AG04450 (cell line): ENCODE data around the gene ATP5PD. TPM values are rescaled to one million over a fixed set of nuclear protein-coding genes. Genes with fewer than 3 reads are reported as not detected.
"Not testable (repeated sequence)": the region's sequence is repeated elsewhere in the genome, so short reads cannot be mapped to it uniquely, and the experiment has no call there.

Experiments
- CTCF ChIA-PET: fragments of 300-600, 350-600 bp; formaldehyde crosslinking; extraction: SDS; loops from one replicate; lab custom pipeline; 2022; ENCODE audit warnings: antibody characterized with exemption, inconsistent platforms; lab: Charles Lee
- POLR2A ChIA-PET: fragments of 350-600 bp; formaldehyde crosslinking; extraction: SDS; loops from one replicate; lab custom pipeline; 2021; ENCODE audit warnings: antibody characterized with exemption, inconsistent platforms; lab: Yijun Ruan, JAX
- DNase-seq: peaks from one replicate; pipeline ENCODE4 v3.0.0-alpha.2; 2011; ENCODE audit warnings: low read depth, low spot score
- H3K27ac ChIP-seq: one replicate; pipeline ENCODE4 v1.5.1; 2012; ENCODE audit warnings: low read depth, low read length, control low read depth
- H3K27me3 ChIP-seq: one replicate; pipeline ENCODE4 v1.6.0; 2012; ENCODE audit warnings: low read length; ENCODE audit not compliant: control insufficient read depth, insufficient read depth
- H3K4me3 ChIP-seq: 2 replicates; pipeline ENCODE4 v1.5.1; 2011; ENCODE audit warnings: mild to moderate bottlenecking, low read depth, low read length, control low read depth
- H3K9me3 ChIP-seq: 2 replicates; pipeline ENCODE4 v1.5.1; 2012; ENCODE audit warnings: low read length; ENCODE audit not compliant: control insufficient read depth, insufficient read depth
- CTCF ChIP-seq: IDR thresholded peaks from 2 replicates; pipeline ENCODE4 v1.5.1; 2011; ENCODE audit warnings: low read depth, low read length, control low read depth, inconsistent platforms
- polyA plus RNA-seq: library from polyadenylated mRNA; depleted of rRNA; stranded (reverse); fragments of >200 nt; gene quantifications from 2 replicates; pipeline ENCODE4 v1.2.3, GENCODE V29; 2011

Gene ATP5PD
- polyA plus RNA-seq, 1 experiment, result 281 TPM

GRCh38 chr17:75030161-75030560 is 16.6 kb downstream of the ATP5PD start:
- H3K9me3 ChIP-seq, result peaks cover 17% of the 10 kb centered on the region
- no peak for TF ChIP-seq CTCF
- CTCF ChIA-PET, result no interaction called here
- no peaks in the 10 kb centered on the region for H3K27me3 ChIP-seq
- DNase-seq, result no peak
- H3K4me3 ChIP-seq, result no peak overlapping the region
- H3K27ac ChIP-seq, result no peak overlapping the region
- POLR2A ChIA-PET, result no interaction called here

GRCh38 chr17:75026650-75027049 is 20.1 kb downstream of the ATP5PD start:
- H3K27ac ChIP-seq, H3K27me3 ChIP-seq, POLR2A ChIA-PET, CTCF ChIA-PET, H3K4me3 ChIP-seq, DNase-seq: not testable (repeated sequence)
- peaks cover 17% of the 10 kb centered on the region for H3K9me3 ChIP-seq

GRCh38 chr17:75025398-75025734 is 21.4 kb downstream of the ATP5PD start:
- H3K27me3 ChIP-seq, H3K27ac ChIP-seq, CTCF ChIA-PET, DNase-seq, H3K4me3 ChIP-seq: not testable (repeated sequence)
- peaks cover 10% of the 10 kb centered on the region for H3K9me3 ChIP-seq
- POLR2A ChIA-PET, result interaction anchor here (2.0 kb wide), 1 partner anchor 13 kb away, joined by 6 read pairs; the partner anchor contains the start of gene MRPL58

- H3K27me3 ChIP-seq, result no peaks in the 10 kb centered on the region
- peaks cover 5% of the 10 kb centered on the region; the same call in 1 of the 2 replicates for H3K9me3 ChIP-seq
- ChIA-PET CTCF (interaction anchor here (0.6 to 2.3 kb wide), 2 partner anchors 12 to 63 kb away, joined by 3 to 10 read pairs; partner anchors contain the start of gene MRPL58), POLR2A (interaction anchor here (2.0 kb wide), 1 partner anchor 12 kb away, joined by 6 read pairs; the partner anchor contains the start of gene MRPL58)
- no peak overlapping the region for H3K4me3 ChIP-seq
- TF ChIP-seq CTCF, result no peak
- no peak overlapping the region for H3K27ac ChIP-seq
- DNase-seq, result no peak
These were observed 21.9 kb downstream of the ATP5PD start for GRCh38 chr17:75024686-75025397.

GRCh38 chr17:75020331-75021110 is 26.2 kb downstream of the ATP5PD start:
- ChIA-PET CTCF (interaction anchor here (1.2 kb wide), 1 partner anchor 181 kb away, joined by 4 read pairs; no protein-coding TSS in a partner anchor), POLR2A (no interaction called here)
- H3K27me3 ChIP-seq, result no peaks in the 10 kb centered on the region
- no peaks in the 10 kb centered on the region for H3K9me3 ChIP-seq
- no peak for DNase-seq
- H3K27ac ChIP-seq, result no peak overlapping the region
- no peak for TF ChIP-seq CTCF
- no peak overlapping the region for H3K4me3 ChIP-seq
